PFSK-1 (cell line): Measurements from ENCODE around the gene MYG1.

Experiments used
- FOXP2 ChIP-seq: optimal IDR thresholded peaks from 2 replicates; pipeline ENCODE3; 2011; ENCODE audit warnings: borderline replicate concordance, control low read depth, inconsistent platforms; ENCODE audit not compliant: insufficient read depth; ENCODE audit errors: extremely low read length, extremely low read depth
- POLR2AphosphoS5 ChIP-seq: IDR thresholded peaks from 2 replicates; pipeline ENCODE4 v1.6.1; 2012; ENCODE audit warnings: low read depth, mild to moderate bottlenecking, control low read depth, low read length, moderate library complexity
- REST ChIP-seq, 2 experiments: IDR thresholded peaks; 2 replicates each; pipeline versions ENCODE4 v1.6.1 to v1.8.0; 2011 to 2012; ENCODE audit warnings: low read depth in 2 of 2, low read length in 2 of 2, control low read depth in 1 of 2, inconsistent platforms in 1 of 2, mild to moderate bottlenecking in 1 of 2, moderate library complexity in 1 of 2; ENCODE audit not compliant: insufficient read depth in 1 of 2
- SIN3A ChIP-seq: IDR thresholded peaks from 2 replicates; pipeline ENCODE4 v1.6.1; 2012; ENCODE audit warnings: mild to moderate bottlenecking, low read length, moderate library complexity, borderline replicate concordance; ENCODE audit not compliant: insufficient read depth
- TAF1 ChIP-seq: IDR thresholded peaks from 2 replicates; pipeline ENCODE4 v1.6.1; 2012; ENCODE audit warnings: low read length, control low read depth, borderline replicate concordance; ENCODE audit not compliant: insufficient read depth

GRCh38 chr12:53343449-53343848, 44.0 kb downstream of the MYG1 start:
- no peak for TF ChIP-seq POLR2AphosphoS5
- no peak for TF ChIP-seq FOXP2
- TF ChIP-seq SIN3A: no peak
- TF ChIP-seq REST (IDR thresholded peaks at IDR 0.05; ENCODE audit: insufficient read depth in 1 of 2, low read depth in 2 of 2, low read length in 2 of 2): no peak
- TF ChIP-seq TAF1: no peak
